GM21737 (cell line): ENCODE data around the gene TCF7L1.
A peak's percentile ranks its signal among the peaks of the same experiment; 100 is the strongest.
"Not testable (repeated sequence)": the region's sequence is repeated elsewhere in the genome, so short reads cannot be mapped to it uniquely, and the experiment has no call there.

Source experiments
- ATAC-seq: cut with Tn5 transposase; IDR thresholded peaks from one replicate; pipeline ENCODE4 v1.9.1; 2021; ENCODE audit warnings: mild to moderate bottlenecking, moderate library complexity; ENCODE audit not compliant: unreplicated experiment

Gene TCF7L1

GRCh38 chr2:85340034-85340892 lies 207.1 kb downstream of the TCF7L1 start:
- ATAC-seq, result no peak

GRCh38 chr2:85341269-85342029 lies 208.3 kb downstream of the TCF7L1 start:
- ATAC-seq, result no peak

- no peak for ATAC-seq
Observed at GRCh38 chr2:85342156-85342555, 209.0 kb downstream of the TCF7L1 start.

GRCh38 chr2:85343207-85343895 lies 210.2 kb downstream of the TCF7L1 start:
- not testable (repeated sequence) for ATAC-seq

GRCh38 chr2:85344356-85344954 lies 211.3 kb downstream of the TCF7L1 start:
- ATAC-seq, result no peak

- ATAC-seq, result no peak
Observed at GRCh38 chr2:85347599-85347998, 214.4 kb downstream of the TCF7L1 start.

- ATAC-seq, result no peak
Observed at GRCh38 chr2:85353876-85354285, 220.7 kb downstream of the TCF7L1 start.

GRCh38 chr2:85354286-85355072 lies 221.3 kb downstream of the TCF7L1 start, which contains the start of the genes ELMOD3 and RETSAT:
Gene ELMOD3 (plus strand): TSS chr2:85354769. CDS start chr2:85357199, 2,430 bp downstream.
Gene RETSAT (minus strand): TSS chr2:85354528. CDS start chr2:85354507, 21 bp downstream.
- ATAC-seq, result peak; percentile 94

GRCh38 chr2:85355073-85355410 lies 221.8 kb downstream of the TCF7L1 start:
- ATAC-seq, result peak; percentile 2

GRCh38 chr2:85355521-85355920 lies 222.3 kb downstream of the TCF7L1 start:
- ATAC-seq, result no peak

- ATAC-seq, result no peak
Observed at GRCh38 chr2:85356186-85356585, 223.0 kb downstream of the TCF7L1 start.

GRCh38 chr2:85357736-85358135 lies 224.5 kb downstream of the TCF7L1 start:
- ATAC-seq, result no peak
